Limb (tissue), 2 donors: ENCODE measurements around the gene NFE2.

ENCODE experiments used
- DNase-seq, 2 donors: peaks; one replicate each; pipeline ENCODE4 v3.0.0-alpha.2; 2016; ENCODE audit errors: extremely low spot score in 2 of 2

The NFE2 gene

GRCh38 chr12:54253240-54253639, 47.6 kb downstream of the NFE2 start:
- no peak for DNase-seq

DNA sequence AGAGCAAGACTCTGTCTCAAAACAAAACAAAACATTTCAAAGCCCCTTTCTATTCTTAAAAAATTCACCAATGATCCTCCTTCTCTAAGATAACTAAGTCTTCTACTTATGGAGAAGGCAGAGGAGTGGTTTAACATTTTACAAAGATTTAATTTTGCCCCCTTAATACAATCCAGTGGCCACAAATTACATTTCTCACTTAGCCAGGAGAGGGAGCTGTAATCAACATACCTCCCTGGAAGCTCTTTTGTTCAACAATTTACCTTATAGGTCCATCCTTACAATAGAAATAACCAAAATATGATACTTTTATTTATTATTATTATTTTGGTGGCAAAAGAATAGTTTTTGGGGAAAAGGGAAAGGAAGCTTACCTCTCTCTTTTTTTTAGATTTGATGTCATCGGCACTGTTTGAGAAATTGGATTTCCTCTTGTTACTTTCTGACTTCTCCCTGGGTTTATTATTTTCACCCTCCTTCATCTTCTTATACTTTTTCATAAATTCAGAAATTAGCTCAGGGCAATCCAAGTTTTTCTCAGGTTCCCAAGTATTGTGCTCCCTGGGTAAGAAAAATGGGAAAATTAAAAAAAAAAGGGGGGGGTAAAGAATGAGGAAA, 49.0 kb downstream of the NFE2 start:
- DNase-seq: no peak

- no peak for DNase-seq
Measured at GRCh38 chr12:54249489-54249888, 51.3 kb downstream of the NFE2 start.

- no peak for DNase-seq
Measured at GRCh38 chr12:54246011-54246641, 54.7 kb downstream of the NFE2 start.
